GM21529 (cell line): ENCODE measurements around the gene NTMT2.
"Not testable (repeated sequence)": the region's sequence is repeated elsewhere in the genome, so short reads cannot be mapped to it uniquely, and the experiment has no call there.

Experiments
- ATAC-seq: cut with Tn5 transposase; IDR thresholded peaks from one replicate; pipeline ENCODE4 v1.9.1; 2021; ENCODE audit not compliant: unreplicated experiment

Gene NTMT2

GRCh38 chr1:170145770-170146676, at the start of gene NTMT2:
Gene NTMT2 (plus strand): TSS chr1:170145959. CDS start chr1:170146108, 149 bp downstream.
- ATAC-seq: no peak

- no peak for ATAC-seq
These were observed 49.6 kb upstream of the NTMT2 start for GRCh38 chr1:170095976-170096748.

- ATAC-seq: no peak
These were observed 48.9 kb upstream of the NTMT2 start for GRCh38 chr1:170096806-170097340.

GRCh38 chr1:170097449-170097948, 48.3 kb upstream of the NTMT2 start:
- no peak for ATAC-seq

- ATAC-seq: not testable (repeated sequence)
These were observed 32.6 kb upstream of the NTMT2 start for GRCh38 chr1:170113140-170113539.

- no peak for ATAC-seq
These were observed 30.9 kb upstream of the NTMT2 start for GRCh38 chr1:170114906-170115305.

- ATAC-seq: no peak
These were observed 23.4 kb upstream of the NTMT2 start for GRCh38 chr1:170122366-170122765.

GRCh38 chr1:170125269-170125668, 20.5 kb upstream of the NTMT2 start:
- ATAC-seq: no peak

- peak; percentile 99 for ATAC-seq
These were observed 19.1 kb upstream of the NTMT2 start for GRCh38 chr1:170126696-170127095.

GRCh38 chr1:170131450-170131849, 14.3 kb upstream of the NTMT2 start:
- ATAC-seq: no peak

- ATAC-seq: no peak
These were observed 13.8 kb upstream of the NTMT2 start for GRCh38 chr1:170131984-170132383.

- no peak for ATAC-seq
These were observed 11.8 kb upstream of the NTMT2 start for GRCh38 chr1:170133766-170134495.

GRCh38 chr1:170134521-170134920, 11.2 kb upstream of the NTMT2 start:
- no peak for ATAC-seq

- ATAC-seq: no peak
These were observed 5.4 kb upstream of the NTMT2 start for GRCh38 chr1:170140371-170140770.

GRCh38 chr1:170145061-170145460, 698 bp upstream of the NTMT2 start:
- ATAC-seq: no peak

GRCh38 chr1:170146720-170147263, 1.0 kb downstream of the NTMT2 start:
- ATAC-seq: no peak

- ATAC-seq: no peak
These were observed 3.5 kb downstream of the NTMT2 start for GRCh38 chr1:170149241-170149640.

GRCh38 chr1:170150016-170150415, 4.3 kb downstream of the NTMT2 start:
- ATAC-seq: no peak

- no peak for ATAC-seq
These were observed 5.2 kb downstream of the NTMT2 start for GRCh38 chr1:170150921-170151320.

GRCh38 chr1:170153417-170153816, 7.7 kb downstream of the NTMT2 start:
- no peak for ATAC-seq

GRCh38 chr1:170155055-170155454, 9.3 kb downstream of the NTMT2 start:
- ATAC-seq: no peak
